ENCODE data around the gene CIROP.
"Not testable (repeated sequence)": the region's sequence is repeated elsewhere in the genome, so short reads cannot be mapped to it uniquely, and the experiment has no call there.

CIROP gene

DNA sequence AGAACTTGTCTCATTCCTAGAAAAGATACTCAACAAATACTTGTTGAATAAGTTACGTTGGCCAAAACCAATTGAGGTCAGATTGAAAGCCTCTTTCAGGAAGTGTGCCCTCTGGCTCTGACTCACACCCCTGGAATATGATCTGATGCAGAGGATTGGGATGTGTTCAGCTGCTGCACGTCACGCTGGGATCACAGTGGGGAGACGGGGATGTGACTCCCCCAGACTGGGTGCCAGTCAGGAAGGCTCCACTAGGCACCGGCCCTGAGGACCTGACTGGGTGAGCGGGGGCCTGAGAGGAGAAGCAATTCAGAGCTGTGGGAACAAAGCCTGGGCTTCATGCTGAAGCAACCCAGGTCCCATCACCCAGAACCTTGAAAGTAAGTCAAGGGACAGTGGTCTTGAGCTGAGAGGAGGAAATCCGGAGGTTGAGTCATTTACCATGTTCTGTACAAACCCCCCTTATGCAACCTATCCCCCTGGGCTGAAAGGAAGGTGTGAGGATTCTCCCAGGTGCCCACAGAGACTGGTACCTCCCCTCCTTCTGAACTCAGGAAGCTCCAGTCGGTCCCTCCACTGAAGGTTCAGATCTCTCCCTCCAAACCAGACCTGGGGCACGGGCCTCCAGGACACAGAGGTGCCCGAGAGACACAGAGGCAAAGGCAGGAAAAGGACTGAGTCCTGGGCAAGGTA, 10.4 kb upstream of the CIROP start:
- DNase-seq = no peak

DNA sequence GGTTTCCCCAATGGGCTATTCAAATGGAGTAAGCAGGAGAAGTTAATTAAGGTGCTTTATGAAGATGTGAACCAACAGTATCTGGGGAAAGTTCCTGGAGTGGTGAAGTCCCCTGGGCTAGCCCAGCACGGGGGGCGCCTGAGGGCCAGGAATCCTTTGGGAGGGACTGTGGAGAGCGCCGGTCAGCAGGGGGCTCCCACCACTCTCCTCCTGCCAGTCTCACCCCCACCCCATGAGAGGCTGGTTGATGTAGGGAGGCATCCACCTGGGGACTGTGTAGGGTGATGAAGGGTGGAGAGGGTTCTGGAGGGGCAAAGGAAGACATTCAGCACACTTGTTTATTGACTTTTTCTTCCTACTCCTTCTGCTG, 9.9 kb upstream of the CIROP start:
- no peak for DNase-seq

DNA sequence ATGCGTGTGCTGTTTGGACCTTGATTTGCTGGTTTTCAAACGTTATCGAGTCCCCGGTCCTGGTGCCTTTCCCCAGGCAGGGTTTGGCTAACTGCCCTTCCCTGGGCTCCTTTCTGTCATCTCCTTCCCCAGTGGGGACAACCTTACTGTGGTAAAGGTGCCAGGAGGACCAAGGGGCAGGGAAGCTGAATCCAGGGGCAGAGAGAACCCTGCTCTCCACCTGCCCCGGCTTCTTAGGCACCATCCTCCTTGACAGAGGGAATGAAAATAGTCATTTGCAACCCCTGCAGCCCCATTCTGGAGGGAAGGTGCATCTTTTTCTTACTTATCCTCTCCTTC, 9.3 kb upstream of the CIROP start:
- DNase-seq = no peak

DNA sequence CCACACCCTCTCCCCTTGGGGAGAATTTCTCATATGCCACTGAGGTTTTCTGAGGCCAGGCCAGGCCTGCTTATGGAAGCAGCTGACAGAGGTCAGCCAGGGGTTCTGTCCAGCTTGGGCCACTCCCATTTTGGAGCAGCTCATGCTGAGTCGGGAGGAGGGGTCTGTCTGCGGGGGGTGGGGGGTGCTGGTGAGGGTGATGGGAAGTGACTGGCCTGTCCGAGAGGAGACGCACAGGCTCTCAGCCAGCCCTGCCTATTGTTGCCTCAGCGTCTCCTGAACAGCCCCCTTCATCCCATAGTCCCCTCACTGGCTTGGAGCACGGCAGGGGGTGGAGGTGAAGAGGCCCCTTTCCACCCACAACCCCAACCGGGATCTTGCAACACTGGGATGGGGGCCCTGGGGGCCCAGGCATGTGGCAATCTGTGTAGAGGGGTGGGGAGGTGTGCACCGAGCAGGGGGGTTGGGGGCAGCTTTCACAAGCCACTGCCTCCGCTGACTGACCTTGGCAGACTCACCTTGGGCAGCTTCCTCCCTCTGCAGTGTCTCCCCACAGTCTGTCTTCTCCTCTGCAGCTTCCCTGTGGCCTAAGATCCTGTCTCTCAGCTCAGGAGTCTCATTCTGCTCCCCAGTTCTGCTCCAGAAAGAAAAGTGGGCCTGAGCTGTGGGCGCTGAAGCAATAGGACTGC, 8.8 kb upstream of the CIROP start:
- DNase-seq = no peak

DNA sequence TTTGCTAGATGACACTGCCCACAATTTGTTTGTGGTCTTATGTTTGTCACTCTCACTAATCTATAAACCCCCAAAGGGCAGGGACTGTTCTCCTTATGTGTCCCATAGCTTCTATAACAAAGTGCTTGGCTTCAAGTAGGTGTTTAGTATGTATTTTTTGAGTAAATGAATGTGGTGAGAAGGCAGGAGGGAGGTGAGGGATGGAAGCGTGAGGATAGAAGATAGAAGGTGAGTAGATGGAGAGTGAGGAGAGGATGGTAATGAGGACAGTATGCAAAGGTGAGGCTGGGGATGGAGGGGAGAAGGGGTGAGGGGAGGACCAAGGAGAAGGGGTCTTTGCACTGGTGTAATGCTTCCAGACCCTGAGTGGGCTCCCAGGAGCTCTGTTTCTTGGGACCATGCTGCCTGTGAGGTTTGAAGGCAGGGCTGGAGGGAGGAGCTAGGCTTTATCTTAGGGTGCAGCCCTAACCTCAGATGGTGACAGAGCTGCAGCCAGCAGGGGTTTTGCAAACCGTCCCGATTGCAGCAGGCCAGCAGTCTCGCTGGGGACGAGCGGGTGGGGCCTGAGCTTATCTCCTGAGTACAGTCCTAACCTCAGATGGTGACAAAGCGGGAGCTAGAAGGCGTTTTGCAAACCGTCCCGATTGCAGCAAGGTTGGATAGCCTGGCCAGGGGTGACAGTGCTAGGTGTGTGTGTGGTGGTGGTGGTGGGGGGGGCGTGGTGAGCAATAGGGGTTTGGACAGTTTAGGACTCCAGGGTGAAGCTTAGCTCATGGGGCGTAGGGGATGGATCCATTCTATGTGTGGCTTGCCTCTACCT, 7.8 kb upstream of the CIROP start:
- no peak for DNase-seq

DNA sequence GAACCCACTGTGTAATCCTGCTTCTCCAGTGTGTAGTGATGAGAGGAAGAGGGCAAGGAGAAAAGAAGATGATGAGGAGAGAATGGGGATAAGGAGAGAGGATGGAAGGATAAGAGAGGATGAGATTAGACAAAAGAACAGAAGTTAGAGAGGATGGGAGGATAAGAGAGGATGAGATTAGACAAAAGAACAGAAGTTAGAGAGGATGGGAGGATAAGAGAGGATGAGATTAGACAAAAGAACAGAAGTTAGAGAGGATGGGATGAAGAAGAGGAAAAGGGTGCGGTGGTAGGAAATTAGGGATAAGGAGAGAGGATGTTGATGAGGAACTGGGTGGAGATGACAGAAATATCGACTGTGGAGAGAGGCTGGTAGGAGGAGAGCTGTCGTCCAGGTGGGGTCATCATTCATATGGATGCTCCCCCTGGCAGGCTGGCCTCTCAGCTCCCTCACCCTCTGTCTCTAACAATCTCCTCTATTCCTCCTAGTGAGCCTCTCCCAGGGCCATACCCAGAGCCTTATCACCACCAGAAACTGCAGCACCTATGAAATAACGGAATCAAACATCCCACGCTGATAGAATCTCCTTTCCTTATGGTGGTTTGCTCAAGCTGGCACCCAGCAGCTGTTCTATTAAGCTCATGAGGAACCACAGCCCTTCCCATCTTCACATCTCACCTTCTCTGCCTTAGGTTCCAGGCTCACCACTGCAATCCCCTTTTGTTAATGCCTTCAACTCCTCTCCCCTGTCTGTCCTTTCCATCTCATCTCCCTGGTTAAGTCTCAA, 6.0 kb upstream of the CIROP start:
- no peak for DNase-seq

DNA sequence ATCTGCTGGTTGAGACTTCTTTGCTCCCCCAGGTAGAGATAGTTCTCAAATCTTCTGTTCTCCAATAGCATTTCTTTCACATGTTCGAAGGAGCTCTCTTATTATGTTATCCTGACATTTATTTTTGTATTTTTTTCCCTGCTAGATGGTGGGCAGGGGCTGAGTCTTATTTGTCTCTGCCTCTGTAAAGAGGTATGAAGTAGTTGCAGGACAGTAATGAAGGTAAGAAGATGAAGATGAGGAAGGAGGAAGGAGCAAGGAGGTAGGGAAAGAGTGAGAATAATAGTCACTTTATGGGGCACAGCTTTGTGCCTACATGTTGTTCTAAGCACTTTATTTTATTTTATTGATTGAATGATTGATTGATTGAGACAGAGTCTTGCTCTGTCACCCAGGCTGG, 5.0 kb upstream of the CIROP start:
- DNase-seq = no peak

DNA sequence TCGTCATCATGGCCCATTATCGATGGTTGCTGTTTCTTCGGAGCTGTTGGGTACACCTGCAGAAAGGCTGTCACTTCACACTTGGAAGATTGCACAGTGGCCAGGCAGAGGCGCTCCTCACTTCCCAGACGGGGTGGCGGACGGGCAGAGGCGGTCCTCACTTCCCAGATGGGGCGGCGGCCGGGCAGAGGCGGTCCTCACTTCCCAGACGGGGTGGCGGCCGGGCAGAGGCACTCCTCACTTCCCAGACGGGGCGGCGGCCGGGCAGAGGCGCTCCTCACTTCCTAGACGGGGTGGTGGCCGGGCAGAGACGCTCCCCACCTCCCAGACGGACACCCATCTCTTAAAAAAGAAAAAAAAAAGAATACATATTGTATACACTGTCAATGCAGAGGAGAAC, 3.4 kb upstream of the CIROP start:
- not testable (repeated sequence) for DNase-seq

DNA sequence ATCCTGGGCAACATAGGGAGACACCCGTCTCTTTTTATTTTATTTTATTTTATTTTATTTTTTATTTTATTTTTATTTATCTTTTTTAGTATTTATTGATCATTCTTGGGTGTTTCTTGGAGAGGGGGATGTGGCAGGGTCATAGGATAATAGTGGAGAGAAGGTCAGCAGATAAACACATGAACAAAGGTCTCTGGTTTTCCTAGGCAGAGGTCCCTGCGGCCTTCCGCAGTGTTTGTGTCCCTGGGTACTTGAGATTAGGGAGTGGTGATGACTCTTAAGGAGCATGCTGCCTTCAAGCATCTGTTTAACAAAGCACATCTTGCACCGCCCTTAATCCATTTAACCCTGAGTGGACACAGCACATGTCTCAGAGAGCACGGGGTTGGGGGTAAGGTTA, 2.8 kb upstream of the CIROP start:
- DNase-seq = not testable (repeated sequence)

DNA sequence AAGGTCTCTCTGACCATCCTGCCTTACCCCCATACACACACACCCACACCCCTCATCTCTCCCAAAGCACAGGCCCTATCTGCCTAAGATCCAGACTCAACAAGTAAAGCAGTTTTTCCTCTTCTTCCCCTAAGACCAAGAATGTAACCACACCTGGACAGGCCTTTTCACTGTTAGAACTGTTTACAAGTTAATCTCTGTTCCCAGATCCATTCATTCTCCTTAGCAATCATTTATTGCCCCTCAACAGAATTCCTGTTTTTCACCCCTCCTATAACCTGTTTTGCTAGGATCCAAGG, 1.9 kb upstream of the CIROP start:
- DNase-seq = no peak

DNA sequence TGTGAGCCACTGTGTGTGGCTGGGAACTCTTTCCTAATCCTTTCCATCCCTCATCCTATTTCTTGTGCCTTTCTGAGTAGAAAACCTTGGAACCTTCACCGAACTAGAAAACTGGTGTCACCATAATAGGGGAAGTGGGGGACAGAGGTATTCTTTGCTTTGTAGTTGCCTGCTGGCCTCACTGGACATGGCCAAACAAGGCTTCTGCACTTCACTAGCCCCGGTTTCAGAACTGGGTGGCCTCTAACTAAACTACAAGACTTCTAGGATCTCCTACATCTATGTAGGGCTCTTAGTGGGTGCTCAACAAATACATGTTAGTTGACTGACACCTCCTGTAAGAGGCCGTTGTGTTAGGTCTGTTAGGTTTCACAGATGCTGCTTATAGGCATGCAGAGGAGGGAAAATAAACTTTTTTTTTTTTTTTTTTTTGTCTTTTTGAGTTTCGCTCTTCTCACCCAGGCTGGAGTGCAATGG, 597 bp upstream of the CIROP start:
- DNase-seq = no peak

DNA sequence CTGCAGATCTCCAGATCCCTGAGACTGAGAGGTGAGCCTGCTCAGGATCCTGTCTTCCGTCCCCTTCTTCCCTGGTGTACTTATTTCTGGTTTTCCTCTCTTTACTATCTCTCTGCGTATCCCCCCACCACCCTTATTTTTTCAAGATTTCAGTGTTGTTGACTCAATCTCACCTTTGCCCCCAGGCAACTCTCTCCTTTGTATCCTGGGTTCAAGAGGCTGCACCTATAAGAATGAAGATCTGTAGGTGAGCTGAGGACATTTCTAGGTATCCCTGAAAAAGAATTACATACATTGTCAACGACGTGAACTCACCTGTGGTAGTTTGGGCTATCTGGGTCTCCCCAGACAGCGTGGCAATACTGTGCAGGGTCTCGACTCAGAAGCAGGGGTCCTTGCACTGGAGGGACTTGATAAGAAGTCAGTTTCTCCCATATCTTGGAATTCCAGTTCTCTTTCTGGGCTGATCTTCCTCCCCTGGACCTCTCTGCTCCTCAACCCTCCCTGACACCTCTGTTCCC, 659 bp downstream of the CIROP start:
- no peak for DNase-seq

DNA sequence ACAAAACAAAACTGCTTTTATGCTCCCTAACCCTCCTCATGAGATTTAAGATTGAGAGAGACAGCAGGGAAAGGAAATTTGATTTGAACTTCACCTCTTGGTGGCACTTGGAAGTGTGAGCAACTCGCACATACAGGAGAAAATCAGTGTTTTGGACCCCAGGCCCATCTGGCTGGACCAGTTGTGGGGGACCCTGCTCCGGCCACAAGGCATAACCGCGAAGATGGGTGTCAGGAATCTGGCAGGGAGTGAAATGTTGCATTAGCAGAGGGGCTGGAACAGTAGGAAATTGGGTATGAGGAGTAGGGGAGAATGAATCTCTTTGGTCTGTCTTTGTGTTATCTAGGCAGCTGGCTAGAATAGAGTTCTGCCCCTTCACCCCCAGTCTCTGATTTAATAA, 1.2 kb downstream of the CIROP start:
- no peak for DNase-seq

DNA sequence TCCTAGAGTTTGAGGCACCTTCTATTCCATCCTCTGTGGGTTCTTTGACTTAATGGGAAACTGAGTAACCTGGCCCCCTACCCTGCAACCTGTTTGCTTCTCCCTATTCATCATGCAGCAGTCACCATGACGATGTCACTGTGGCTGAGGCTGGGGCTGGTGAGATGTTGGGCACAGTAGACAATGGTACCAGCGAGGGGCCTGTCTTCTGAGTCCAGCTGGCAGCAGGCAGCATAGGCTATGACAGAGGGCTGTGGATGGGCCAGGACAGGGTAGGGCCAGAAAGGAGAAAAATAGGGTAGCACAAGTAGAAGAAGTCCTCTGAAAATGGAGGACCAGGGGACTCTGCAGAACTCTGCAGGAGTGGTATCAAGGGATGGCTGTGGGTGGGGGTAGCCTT, 2.0 kb downstream of the CIROP start:
- peak in 14 of 58 donors; percentile 8 to 52 (median 20) for DNase-seq

DNA sequence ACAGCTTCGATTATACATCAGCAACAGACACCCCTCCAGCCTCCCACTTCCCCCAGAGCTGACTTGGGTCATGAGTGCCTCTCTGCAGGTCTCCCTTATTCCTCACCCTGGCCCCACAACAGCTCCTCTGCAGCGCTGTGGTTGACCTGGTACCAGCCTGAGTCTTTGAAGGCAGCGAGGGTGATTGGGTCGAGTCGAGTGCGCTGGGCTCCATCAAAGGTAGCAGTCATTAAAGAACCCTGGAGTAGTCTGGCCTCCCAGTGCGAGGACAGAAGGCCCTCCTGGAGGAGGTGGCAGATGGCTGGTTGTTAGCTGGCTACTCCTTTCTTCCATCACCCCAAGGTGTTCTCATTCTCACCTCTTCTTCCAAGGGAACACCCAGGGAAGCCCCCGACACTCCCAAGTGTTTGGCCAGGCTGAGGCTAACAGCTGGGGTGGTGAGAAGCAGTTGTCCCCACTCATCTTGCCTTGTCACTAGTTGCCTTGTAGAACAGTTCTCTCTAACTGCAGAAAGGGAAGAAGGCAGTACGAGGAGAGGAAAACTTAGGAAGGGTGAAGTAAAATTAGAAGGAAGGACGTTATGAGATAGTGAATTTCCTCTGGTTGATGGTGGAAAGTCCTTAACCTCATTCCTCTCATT, 2.7 kb downstream of the CIROP start:
- no peak for DNase-seq

DNA sequence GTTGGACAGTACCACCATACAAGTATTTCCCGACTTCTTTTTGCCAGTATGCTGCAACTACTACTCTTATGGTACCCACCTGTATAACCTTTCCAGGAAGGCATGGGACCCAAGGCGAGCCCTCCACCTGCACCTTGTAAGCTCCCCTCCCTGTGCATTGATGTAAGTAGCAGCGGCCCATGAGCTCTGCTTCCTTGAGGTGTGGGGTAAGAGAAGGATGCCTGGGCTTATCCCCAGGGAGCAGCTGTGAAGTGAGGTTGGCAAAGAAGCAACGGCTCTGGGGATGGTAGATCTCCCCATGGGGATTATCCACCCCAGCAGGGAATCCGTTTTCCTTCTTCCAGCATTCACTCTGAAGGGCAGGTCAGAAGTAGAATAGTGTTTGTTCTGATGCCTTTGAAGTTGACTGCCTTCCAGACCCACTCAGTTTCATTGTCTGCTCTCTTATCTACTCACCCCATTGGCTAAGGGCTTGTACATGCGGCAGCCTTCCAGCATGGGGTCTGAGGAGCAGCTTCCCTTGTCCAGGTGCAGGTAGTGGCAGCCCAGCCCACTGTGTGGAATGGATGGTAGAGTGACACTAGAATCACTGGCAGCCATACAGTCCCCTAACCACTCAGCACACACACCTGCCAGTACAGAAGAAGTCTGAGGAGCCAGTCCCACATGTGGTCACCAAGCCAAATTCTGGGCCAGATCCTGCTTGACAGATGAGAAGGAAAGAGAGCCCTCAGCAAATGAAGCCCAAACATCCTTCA, 3.4 kb downstream of the CIROP start:
- DNase-seq = no peak

DNA sequence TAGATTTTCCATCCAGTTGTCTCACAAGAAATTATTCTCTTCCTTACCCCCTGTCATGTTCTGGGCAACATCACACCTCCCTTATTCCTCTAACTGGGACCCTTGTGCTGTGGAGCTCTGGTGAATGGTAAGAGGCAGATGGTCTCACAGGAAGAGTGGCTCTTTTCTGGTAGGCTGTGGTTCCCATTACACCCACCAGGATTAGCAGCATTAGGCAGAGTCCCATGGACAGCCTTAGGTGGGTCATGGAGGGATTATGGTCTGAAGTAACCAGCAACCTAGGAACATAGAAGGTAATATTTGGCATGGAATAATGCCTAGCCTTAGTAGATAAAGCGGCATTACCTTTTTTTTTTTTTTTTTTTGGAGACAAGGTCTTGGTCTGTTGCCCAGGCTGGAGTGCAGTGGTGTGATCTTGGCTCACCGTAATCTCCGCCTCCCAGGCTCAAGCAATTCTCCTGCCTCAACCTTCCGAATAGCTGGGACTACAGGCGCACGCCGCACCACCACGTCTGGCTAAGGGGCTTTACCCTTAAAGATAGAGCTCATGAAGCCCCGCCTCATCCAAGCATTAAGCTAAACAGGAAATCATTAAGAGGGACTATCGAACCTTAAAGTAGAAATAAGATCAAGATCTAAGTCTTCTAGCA, 5.5 kb downstream of the CIROP start:
- DNase-seq = no peak

DNA sequence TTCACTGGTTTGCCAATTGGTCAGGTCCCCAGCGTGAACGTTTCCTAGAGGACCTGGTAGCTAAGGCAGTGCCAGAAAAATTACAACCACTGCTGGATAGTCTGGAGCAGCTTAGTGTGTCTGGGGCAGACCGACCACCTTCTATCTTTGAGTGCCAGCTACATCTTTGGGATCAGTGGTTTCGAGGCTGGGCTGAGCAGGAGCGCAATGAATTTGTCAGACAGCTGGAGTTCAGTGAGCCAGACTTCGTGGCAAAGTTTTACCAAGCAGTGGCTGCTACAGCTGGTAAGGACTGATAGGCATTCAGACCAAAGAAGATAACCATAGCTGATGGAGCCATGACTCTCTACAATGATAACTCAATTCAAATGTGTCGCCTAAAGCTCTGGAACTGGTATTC, 7.0 kb downstream of the CIROP start:
- DNase-seq = no peak

DNA sequence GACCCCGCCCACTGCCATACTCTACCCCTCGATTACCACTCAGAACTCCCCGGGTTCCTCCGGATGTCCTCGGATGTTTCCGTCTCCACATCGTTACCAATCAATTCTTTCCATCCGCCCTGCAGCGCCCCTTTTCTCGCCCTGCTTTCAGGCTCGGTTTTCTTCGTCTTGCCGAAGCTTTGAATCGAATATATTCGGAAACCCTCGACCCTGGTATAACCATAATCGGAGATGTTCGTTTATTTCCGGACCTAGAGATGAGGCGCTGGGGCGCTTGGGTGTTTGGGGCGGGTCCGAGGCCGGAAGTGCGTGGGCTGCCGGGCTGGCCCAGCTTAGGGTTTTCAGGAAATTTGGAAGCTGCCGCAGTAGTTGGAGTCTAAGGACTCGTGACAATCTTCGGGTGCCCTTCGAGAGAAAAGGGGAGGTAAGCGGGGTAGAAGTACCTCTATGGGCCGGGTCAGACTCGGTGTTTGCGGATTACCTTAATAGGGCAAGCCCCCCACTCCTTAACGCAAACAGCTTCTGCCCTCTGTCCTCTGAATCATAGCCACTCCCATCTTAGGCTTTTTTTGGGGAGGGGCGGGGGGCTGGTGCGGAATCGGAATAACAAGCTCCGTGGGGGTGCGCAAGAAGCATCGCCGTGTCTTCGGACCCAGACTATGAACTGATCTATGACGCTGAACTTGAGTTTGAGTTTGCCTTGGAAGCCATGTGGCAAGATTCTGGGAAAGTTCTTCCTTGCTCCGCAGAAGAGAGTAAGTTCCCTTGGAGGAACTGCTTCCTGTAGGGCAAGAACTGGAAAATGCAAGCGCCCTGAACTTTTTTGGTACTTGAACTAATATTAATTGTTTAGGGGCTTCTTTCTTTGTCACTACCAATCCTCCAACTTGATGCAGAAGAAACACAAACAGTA, 9.3 kb downstream of the CIROP start, which contains the start of gene C14orf119:
Gene C14orf119 (plus strand): TSS at position 310 of the 913 bp plus-strand sequence. CDS start 2,154 bp downstream, outside the sequence.
- DNase-seq = no peak

Measured in anterior cingulate cortex (tissue), 58 donors.